Hepatocyte (in vitro differentiated cells): ENCODE results near the gene ESRP2. TPM values are rescaled to one million over a fixed set of nuclear protein-coding genes. Genes with fewer than 3 reads are reported as not detected.

ENCODE experiments used
- DNase-seq: peaks from one replicate; pipeline ENCODE4 v3.0.0-alpha.2; 2016; ENCODE audit warnings: low spot score
- H2AFZ ChIP-seq: fragments of 200-600 bp; sonication (generic); 2 replicates; pipeline ENCODE4 v1.6.0; 2016; ENCODE audit warnings: antibody characterized with exemption, mild to moderate bottlenecking
- H3K27ac ChIP-seq: fragments of 200-600 bp; sonication (generic); 2 replicates; pipeline ENCODE4 v1.5.1; 2016; ENCODE audit warnings: mild to moderate bottlenecking
- H3K27me3 ChIP-seq: fragments of 200-600 bp; sonication (generic); 2 replicates; pipeline ENCODE4 v1.6.1; 2016
- H3K36me3 ChIP-seq: fragments of 200-600 bp; sonication (generic); replicated peaks from 2 replicates; pipeline ENCODE4 v1.5.1; 2016; ENCODE audit warnings: low read depth; ENCODE audit not compliant: insufficient read depth
- H3K4me1 ChIP-seq: fragments of 200-600 bp; sonication (generic); 2 replicates; pipeline ENCODE4 v1.5.1; 2016; ENCODE audit warnings: mild to moderate bottlenecking, moderate library complexity; ENCODE audit not compliant: insufficient read depth
- H3K4me2 ChIP-seq: fragments of 200-600 bp; sonication (generic); 2 replicates; pipeline ENCODE4 v1.6.0; 2016
- H3K4me3 ChIP-seq: fragments of 200-600 bp; sonication (generic); 2 replicates; pipeline ENCODE4 v1.5.1; 2016; ENCODE audit warnings: mild to moderate bottlenecking
- H3K79me2 ChIP-seq: fragments of 200-600 bp; sonication (generic); 2 replicates; pipeline ENCODE4 v1.6.0; 2017; ENCODE audit warnings: mild to moderate bottlenecking
- H3K9me2 ChIP-seq: fragments of 200-600 bp; sonication (generic); replicated peaks from 2 replicates; pipeline ENCODE4 v1.6.0; 2017; ENCODE audit warnings: mild to moderate bottlenecking; ENCODE audit not compliant: insufficient read depth
- H3K9me3 ChIP-seq: fragments of 200-600 bp; sonication (generic); 2 replicates; pipeline ENCODE4 v1.5.1; 2016; ENCODE audit warnings: low read depth, mild to moderate bottlenecking
- H4K20me1 ChIP-seq: fragments of 200-600 bp; sonication (generic); 2 replicates; pipeline ENCODE4 v1.6.0; 2016; ENCODE audit warnings: mild to moderate bottlenecking; ENCODE audit not compliant: insufficient read depth, poor library complexity, severe bottlenecking
- EZH2 ChIP-seq: fragments of 200-600 bp; sonication (generic); IDR thresholded peaks from 2 replicates; pipeline ENCODE4 v1.6.1; 2016; ENCODE audit warnings: antibody characterized with exemption, mild to moderate bottlenecking, borderline replicate concordance
- EZH2phosphoT487 ChIP-seq: fragments of 200-600 bp; sonication (generic); IDR thresholded peaks from one replicate; pipeline ENCODE4 v1.6.1; 2018; ENCODE audit warnings: antibody characterized with exemption, mild to moderate bottlenecking, low read depth, moderate library complexity; ENCODE audit not compliant: unreplicated experiment, severe bottlenecking
- WGBS: methylation state at CpG from one replicate; pipeline ENCODE4 v1.1.6; 2016; ENCODE audit warnings: low lambda C conversion rate; ENCODE audit errors: missing lambda C conversion rate; 5-methylcytosine and 5-hydroxymethylcytosine counted together
- polyA plus RNA-seq: library from polyadenylated mRNA; unstranded; fragments of >200 nt; fragmentation: Nextera tagmentation; extraction: Ambion mirVana; gene quantifications from 2 replicates; pipeline ENCODE4 v1.2.1, GENCODE V29; 2016
- total RNA-seq: library from RNA; depleted of rRNA; stranded (reverse); fragments of >200 nt; gene quantifications from 2 replicates; pipeline ENCODE4 v1.2.3, GENCODE V29; 2014
- TF ChIP-seq, protein P1 (sequence below): fragments of 200-600 bp; sonication (generic); IDR thresholded peaks from 2 replicates; pipeline ENCODE4 v1.5.1; 2016; ENCODE audit warnings: antibody characterized with exemption, mild to moderate bottlenecking; ENCODE audit not compliant: poor library complexity

ESRP2 gene
- total and polyA plus RNA-seq, 2 experiments from 2014 or later, result 39.5 to 52.4 TPM

DNA sequence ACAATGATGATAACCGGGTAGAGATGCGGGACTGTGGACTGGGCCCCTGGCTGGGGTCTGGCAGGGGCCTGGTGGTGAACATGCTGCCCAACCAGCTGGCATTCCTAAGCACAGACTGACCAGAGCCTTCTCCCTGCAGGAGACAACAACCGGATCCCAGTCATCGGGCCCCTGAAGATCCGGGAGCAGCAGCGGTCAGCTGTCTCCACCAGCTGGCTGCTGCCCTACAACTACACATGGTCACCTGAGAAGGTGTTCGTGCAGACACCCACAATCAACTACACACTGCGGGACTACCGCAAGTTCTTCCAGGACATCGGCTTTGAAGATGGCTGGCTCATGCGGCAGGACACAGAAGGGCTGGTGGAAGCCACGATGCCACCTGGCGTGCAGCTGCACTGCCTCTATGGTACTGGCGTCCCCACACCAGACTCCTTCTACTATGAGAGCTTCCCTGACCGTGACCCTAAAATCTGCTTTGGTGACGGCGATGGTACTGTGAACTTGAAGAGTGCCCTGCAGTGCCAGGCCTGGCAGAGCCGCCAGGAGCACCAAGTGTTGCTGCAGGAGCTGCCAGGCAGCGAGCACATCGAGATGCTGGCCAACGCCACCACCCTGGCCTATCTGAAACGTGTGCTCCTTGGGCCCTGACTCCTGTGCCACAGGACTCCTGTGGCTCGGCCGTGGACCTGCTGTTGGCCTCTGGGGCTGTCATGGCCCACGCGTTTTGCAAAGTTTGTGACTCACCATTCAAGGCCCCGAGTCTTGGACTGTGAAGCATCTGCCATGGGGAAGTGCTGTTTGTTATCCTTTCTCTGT, 23.3 kb upstream of the ESRP2 start:
- Histone ChIP-seq H3K79me2 (peaks cover 5% of the 10 kb centered on the region), H3K9me3 (no peaks in the 10 kb centered on the region), H3K4me3 (no peak overlapping the region), H3K4me2 (no peak overlapping the region), H2AFZ (no peak overlapping the region), H3K9me2 (no peaks in the 10 kb centered on the region), H4K20me1 (no peaks in the 10 kb centered on the region), H3K4me1 (peaks cover 17% of the 10 kb centered on the region), H3K27me3 (no peaks in the 10 kb centered on the region), H3K27ac (no peak overlapping the region), H3K36me3 (no peaks in the 10 kb centered on the region)
- no peak for DNase-seq
- whole genome bisulfite sequencing, result 94% methylated on average over 26 of the region's 27 CpGs
- TF ChIP-seq, protein P1, sequence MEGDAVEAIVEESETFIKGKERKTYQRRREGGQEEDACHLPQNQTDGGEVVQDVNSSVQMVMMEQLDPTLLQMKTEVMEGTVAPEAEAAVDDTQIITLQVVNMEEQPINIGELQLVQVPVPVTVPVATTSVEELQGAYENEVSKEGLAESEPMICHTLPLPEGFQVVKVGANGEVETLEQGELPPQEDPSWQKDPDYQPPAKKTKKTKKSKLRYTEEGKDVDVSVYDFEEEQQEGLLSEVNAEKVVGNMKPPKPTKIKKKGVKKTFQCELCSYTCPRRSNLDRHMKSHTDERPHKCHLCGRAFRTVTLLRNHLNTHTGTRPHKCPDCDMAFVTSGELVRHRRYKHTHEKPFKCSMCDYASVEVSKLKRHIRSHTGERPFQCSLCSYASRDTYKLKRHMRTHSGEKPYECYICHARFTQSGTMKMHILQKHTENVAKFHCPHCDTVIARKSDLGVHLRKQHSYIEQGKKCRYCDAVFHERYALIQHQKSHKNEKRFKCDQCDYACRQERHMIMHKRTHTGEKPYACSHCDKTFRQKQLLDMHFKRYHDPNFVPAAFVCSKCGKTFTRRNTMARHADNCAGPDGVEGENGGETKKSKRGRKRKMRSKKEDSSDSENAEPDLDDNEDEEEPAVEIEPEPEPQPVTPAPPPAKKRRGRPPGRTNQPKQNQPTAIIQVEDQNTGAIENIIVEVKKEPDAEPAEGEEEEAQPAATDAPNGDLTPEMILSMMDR, result no peak
- TF ChIP-seq EZH2phosphoT487 (no peak), EZH2 (no peak)

DNA sequence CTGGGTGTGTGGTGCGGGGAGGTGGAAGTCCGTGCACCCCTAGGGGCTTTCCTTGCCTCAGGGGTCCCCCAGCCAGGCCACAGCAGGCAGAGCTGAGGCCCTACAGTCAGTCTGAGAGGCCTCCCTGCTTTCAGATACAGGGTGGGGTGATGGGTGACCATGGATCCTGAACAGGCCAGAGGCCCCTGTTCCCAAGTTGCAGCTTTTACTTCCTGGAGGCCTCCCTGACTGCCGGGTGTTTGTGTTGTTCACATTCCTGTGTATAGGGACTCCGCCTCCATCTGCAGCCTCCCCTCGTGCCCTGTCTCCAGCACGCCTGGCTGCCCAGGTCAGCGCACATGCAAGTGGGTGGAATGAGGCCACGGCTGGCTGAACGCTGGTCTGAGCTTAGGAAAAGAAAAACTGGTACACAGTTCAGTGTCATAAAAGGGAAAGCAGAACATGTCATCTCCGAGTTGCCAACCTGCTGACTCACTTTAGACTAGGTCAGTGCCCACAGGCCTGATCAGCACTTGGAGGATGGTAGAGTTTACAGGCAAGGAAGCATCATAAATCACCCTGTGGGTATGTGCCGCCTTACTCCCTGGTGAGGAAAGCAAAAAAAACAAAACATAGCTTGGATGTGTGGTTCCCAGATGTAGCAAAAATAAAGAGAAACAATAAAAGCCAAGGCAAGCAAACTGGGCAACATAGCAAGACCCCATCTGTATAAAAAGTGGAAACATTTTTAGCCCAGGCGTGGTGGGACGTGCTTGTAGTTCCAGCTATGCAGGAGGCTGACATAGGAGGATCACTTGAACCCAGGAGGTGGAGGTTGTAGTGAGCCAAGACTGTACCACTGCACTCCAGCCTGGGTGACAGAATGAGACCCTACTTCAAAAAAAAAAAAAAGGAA, 22.2 kb upstream of the ESRP2 start:
- Histone ChIP-seq H2AFZ (peak overlapping the region; percentile 31), H3K79me2 (no peaks in the 10 kb centered on the region), H3K4me2 (peak overlapping the region; percentile 57), H3K4me1 (peaks cover 17% of the 10 kb centered on the region), H4K20me1 (no peaks in the 10 kb centered on the region), H3K9me2 (no peaks in the 10 kb centered on the region), H3K36me3 (no peaks in the 10 kb centered on the region), H3K9me3 (no peaks in the 10 kb centered on the region), H3K27me3 (no peaks in the 10 kb centered on the region), H3K4me3 (no peak overlapping the region), H3K27ac (peak overlapping the region; percentile 97)
- peak; percentile 87 for DNase-seq
- TF ChIP-seq, protein P1, result no peak
- TF ChIP-seq EZH2phosphoT487 (no peak), EZH2 (no peak)
- WGBS, result 50% methylated on average over 13 of the region's 13 CpGs

DNA sequence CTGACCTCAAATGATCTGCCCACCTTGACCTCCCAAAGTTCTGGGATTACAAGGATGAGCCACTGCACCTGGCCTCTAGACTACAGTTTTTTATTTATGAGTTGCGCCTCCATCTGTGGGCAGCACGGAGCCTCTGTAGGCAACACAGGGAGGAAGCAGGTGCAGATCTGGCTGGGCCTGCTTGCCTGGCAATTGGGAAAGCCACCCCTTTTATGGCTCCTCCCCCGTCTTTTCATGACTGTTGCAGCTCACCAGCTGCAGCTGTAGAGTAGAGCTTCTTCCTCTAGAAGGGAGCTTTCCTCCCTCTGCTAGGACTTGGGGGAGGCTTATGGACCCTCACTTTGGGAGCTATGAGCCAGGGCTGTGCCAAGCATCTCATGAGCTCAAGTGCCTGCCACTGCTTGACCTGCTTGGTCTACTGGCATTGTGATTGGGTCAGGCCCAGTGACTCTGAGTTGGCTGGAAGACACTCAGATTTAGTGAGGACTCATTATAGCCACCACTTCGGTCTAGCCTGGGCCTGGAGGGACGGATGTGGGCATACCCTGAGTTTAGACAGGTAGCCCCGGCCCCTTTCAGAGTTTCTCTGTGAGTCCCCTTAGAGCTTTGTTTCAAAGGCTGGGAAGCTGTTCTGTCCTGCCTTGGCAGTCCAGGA, 21.5 kb upstream of the ESRP2 start:
- no peaks in the 10 kb centered on the region for H3K79me2 ChIP-seq
- DNase-seq, result no peak
- H3K9me2 ChIP-seq, result no peaks in the 10 kb centered on the region
- no peaks in the 10 kb centered on the region for H4K20me1 ChIP-seq
- H3K27ac ChIP-seq, result peak overlapping the region; percentile 97
- no peaks in the 10 kb centered on the region for H3K36me3 ChIP-seq
- no peaks in the 10 kb centered on the region for H3K9me3 ChIP-seq
- TF ChIP-seq EZH2 (no peak), EZH2phosphoT487 (no peak)
- TF ChIP-seq, protein P1, result no peak
- H2AFZ ChIP-seq, result peak overlapping the region; percentile 31
- 89% methylated on average over 6 of the region's 6 CpGs for WGBS
- peaks cover 17% of the 10 kb centered on the region for H3K4me1 ChIP-seq
- no peaks in the 10 kb centered on the region for H3K27me3 ChIP-seq
- H3K4me2 ChIP-seq, result peak overlapping the region; percentile 57
- H3K4me3 ChIP-seq, result no peak overlapping the region
